IMR-90 (cell line): ENCODE results near the gene ZNF71. TPM values are rescaled to one million over a fixed set of nuclear protein-coding genes. Genes with fewer than 3 reads are reported as not detected.

ENCODE experiments used
- ATAC-seq: fragments of 200-7000 bp; cut with Tn5 transposase; 2 replicates; pipeline ENCODE4 v1.9.1; 2020; ENCODE audit warnings: low read depth, mild to moderate bottlenecking, moderate library complexity
- BruUV-seq: library from RNA; stranded (reverse); fragments of 400-500 nt; replicated peaks from 2 replicates; lab custom pipeline; 2021; lab: Mats Ljungman, UMichigan
- CTCF ChIA-PET: fragments of 300-600 bp; formaldehyde crosslinking; extraction: SDS; loops from one replicate; lab custom pipeline; 2021; ENCODE audit warnings: antibody characterized with exemption; lab: Yijun Ruan, JAX
- POLR2A ChIA-PET: fragments of 300-600 bp; sonication (Branson Sonifier 250); formaldehyde crosslinking; loops from one replicate; lab custom pipeline; 2022; ENCODE audit warnings: antibody characterized with exemption; ENCODE audit not compliant: unreplicated experiment; lab: Charles Lee
- DNase-seq: peaks from one replicate; pipeline ENCODE4 v3.0.0; 2013
- H2AFZ ChIP-seq: replicated peaks from 2 replicates; pipeline ENCODE3; 2013; ENCODE audit warnings: low read length, mild to moderate bottlenecking; ENCODE audit not compliant: poor library complexity
- H2AK5ac ChIP-seq: 2 replicates; pipeline ENCODE4 v1.6.1; 2013; ENCODE audit warnings: low read depth, low read length, inconsistent platforms
- H2AK9ac ChIP-seq: replicated peaks from 2 replicates; pipeline ENCODE3; 2013; ENCODE audit warnings: mild to moderate bottlenecking, low read depth, low read length, moderate library complexity; ENCODE audit not compliant: poor library complexity
- H2BK120ac ChIP-seq: 2 replicates; pipeline ENCODE4 v1.6.1; 2013; ENCODE audit warnings: low read depth, low read length, inconsistent platforms
- H2BK15ac ChIP-seq: 3 replicates; pipeline ENCODE4 v1.6.1; 2013; ENCODE audit warnings: low read depth, low read length, inconsistent platforms
- H2BK20ac ChIP-seq: 2 replicates; pipeline ENCODE4 v1.6.1; 2013; ENCODE audit warnings: low read depth, mild to moderate bottlenecking, inconsistent platforms, low read length, moderate library complexity
- H2BK5ac ChIP-seq: 2 replicates; pipeline ENCODE4 v1.6.1; 2013; ENCODE audit warnings: mild to moderate bottlenecking, low read depth, low read length, inconsistent platforms; ENCODE audit not compliant: poor library complexity, severe bottlenecking
- H3K14ac ChIP-seq: replicated peaks from 2 replicates; pipeline ENCODE4 v1.6.1; 2013; ENCODE audit warnings: low read depth, low read length, inconsistent platforms
- H3K18ac ChIP-seq: 2 replicates; pipeline ENCODE4 v1.6.1; 2013; ENCODE audit warnings: low read depth, low read length, control low read depth
- H3K23ac ChIP-seq: 2 replicates; pipeline ENCODE4 v1.6.1; 2013; ENCODE audit warnings: low read depth, low read length, inconsistent platforms
- H3K27ac ChIP-seq: 2 replicates; pipeline ENCODE4 v1.5.1; 2013; ENCODE audit warnings: mild to moderate bottlenecking, control low read depth, low read length; ENCODE audit not compliant: insufficient read depth
- H3K27me3 ChIP-seq: 2 replicates; pipeline ENCODE4 v1.6.1; 2013; ENCODE audit warnings: low read length; ENCODE audit not compliant: control insufficient read depth, insufficient read depth
- H3K36me3 ChIP-seq: 2 replicates; pipeline ENCODE4 v1.6.1; 2013; ENCODE audit warnings: low read length, mixed read lengths; ENCODE audit not compliant: control insufficient read depth, insufficient read depth
- H3K4ac ChIP-seq: 2 replicates; pipeline ENCODE4 v1.6.1; 2013; ENCODE audit warnings: low read depth, low read length, inconsistent platforms
- H3K4me1 ChIP-seq: 2 replicates; pipeline ENCODE4 v1.6.1; 2013; ENCODE audit warnings: low read length, mixed read lengths; ENCODE audit not compliant: control insufficient read depth, insufficient read depth
- H3K4me2 ChIP-seq: 2 replicates; pipeline ENCODE4 v1.6.1; 2013; ENCODE audit warnings: low read depth, mild to moderate bottlenecking, control low read depth, low read length, moderate library complexity
- H3K4me3 ChIP-seq: 2 replicates; pipeline ENCODE4 v1.5.1; 2013; ENCODE audit warnings: low read depth, mild to moderate bottlenecking, control low read depth, low read length, moderate library complexity; ENCODE audit not compliant: insufficient read depth
- H3K56ac ChIP-seq: 2 replicates; pipeline ENCODE4 v1.6.1; 2013; ENCODE audit warnings: low read length, inconsistent platforms; ENCODE audit not compliant: insufficient read depth; ENCODE audit errors: extremely low read depth
- H3K79me1 ChIP-seq, 2 experiments: 2 replicates each; pipeline ENCODE4 v1.6.1; 2013; ENCODE audit warnings: low read length in 2 of 2, inconsistent platforms in 1 of 2, low read depth in 1 of 2
- H3K9ac ChIP-seq: 2 replicates; pipeline ENCODE4 v1.6.1; 2013; ENCODE audit warnings: low read depth, low read length, control low read depth
- H3K9me1 ChIP-seq: 2 replicates; pipeline ENCODE4 v1.6.1; 2013; ENCODE audit warnings: low read length, inconsistent platforms; ENCODE audit not compliant: insufficient read depth
- H3K9me3 ChIP-seq: 2 replicates; pipeline ENCODE4 v1.6.1; 2013; ENCODE audit warnings: low read length; ENCODE audit not compliant: control insufficient read depth, insufficient read depth
- H4K20me1 ChIP-seq: 2 replicates; pipeline ENCODE4 v1.6.1; 2013; ENCODE audit warnings: low read length, inconsistent platforms; ENCODE audit not compliant: insufficient read depth
- H4K5ac ChIP-seq: 2 replicates; pipeline ENCODE4 v1.6.1; 2013; ENCODE audit warnings: mild to moderate bottlenecking, low read depth, low read length, control low read depth
- H4K8ac ChIP-seq, 2 experiments: 2 replicates each; pipeline ENCODE4 v1.6.1; 2013; ENCODE audit warnings: low read depth in 2 of 2, low read length in 2 of 2, control low read depth in 1 of 2, inconsistent platforms in 1 of 2
- H4K91ac ChIP-seq: 2 replicates; pipeline ENCODE4 v1.6.1; 2013; ENCODE audit warnings: low read depth, low read length, inconsistent platforms; ENCODE audit not compliant: insufficient read depth
- RAD21 ChIP-seq: IDR thresholded peaks from 2 replicates; pipeline ENCODE4 v1.6.1; 2012; ENCODE audit warnings: low read length, improper control_type of control experiment
- WGBS, 2 experiments: methylation state at CpG; one replicate each; pipeline versions ENCODE4 v1.1.5 to v1.1.7; 2013; ENCODE audit warnings: missing lambda C conversion rate in 2 of 2; ENCODE audit not compliant: insufficient read length in 1 of 2; ENCODE audit errors: extremely low coverage in 2 of 2; 5-methylcytosine and 5-hydroxymethylcytosine counted together
- dilution Hi-C: fragments of 300-500 bp; cut with HindIII; formaldehyde crosslinking; loops from one replicate; pipeline ENCODE4 v1.14.3; 2018; ENCODE audit warnings: low sequenced_read_pairs; ENCODE audit not compliant: unreplicated experiment
- in situ Hi-C: fragments of 300-500 bp; cut with MboI; formaldehyde crosslinking; loops from 3 replicates; pipeline ENCODE4 v1.14.3; 2019; ENCODE audit warnings: low sequenced_read_pairs, inconsistent platforms, mixed read lengths
- intact Hi-C: fragments of 100-400 bp; cut with micrococcal nuclease; formaldehyde crosslinking; loops from 2 replicates; pipeline ENCODE4 v1.10.0; 2022
- polyA plus RNA-seq, 3 experiments: library from polyadenylated mRNA; depleted of rRNA; stranded (reverse); fragments of >200 nt; gene quantifications; 2 replicates each; pipeline ENCODE4 v1.2.3, GENCODE V29; 2012; ENCODE audit warnings: low replicate concordance in 1 of 3
- total RNA-seq: library from RNA; depleted of rRNA; stranded (reverse); fragments of >200 nt; gene quantifications from 2 replicates; pipeline ENCODE4 v1.2.3, GENCODE V29; 2012

ZNF71 gene
- total and polyA plus RNA-seq, 2 of the 4 experiments (the other 2 are of a cell fraction), result 7.9 to 9.3 TPM

DNA sequence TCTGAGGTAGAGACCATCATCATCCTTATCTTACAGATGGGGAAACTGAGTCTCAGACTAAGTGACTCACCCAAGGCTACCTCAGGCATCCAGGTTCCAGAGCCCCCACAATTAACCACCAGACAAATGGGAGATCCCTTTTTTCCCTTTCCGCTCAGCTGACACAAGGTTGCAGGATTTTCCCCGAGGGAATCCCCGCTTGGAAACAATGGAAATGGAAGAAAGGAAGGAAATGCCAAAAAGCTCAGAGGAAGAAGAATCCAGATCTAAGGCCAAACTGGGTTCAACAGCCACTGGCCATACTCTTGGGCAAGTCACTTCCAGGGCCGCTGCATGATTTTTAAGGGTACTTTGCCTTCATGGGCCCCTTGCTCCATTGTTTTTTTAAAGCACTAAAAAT lies 1.6 kb downstream of the ZNF71 start:
- no peaks in the 10 kb centered on the region for H3K27me3 ChIP-seq
- H3K4ac ChIP-seq, result no peak overlapping the region
- no peak overlapping the region for H4K5ac ChIP-seq
- in situ Hi-C loops (no loop called here), intact Hi-C loops (loop anchor here (10.0 kb wide), 1 partner anchor 122 kb away; the partner anchor contains the start of gene ZNF667), dilution Hi-C loops (no loop called here)
- H2AFZ ChIP-seq, result no peak overlapping the region
- no peak overlapping the region for H3K4me2 ChIP-seq
- no peak for ATAC-seq
- POLR2A ChIA-PET, result no interaction called here
- no peak overlapping the region for H2AK5ac ChIP-seq
- CTCF ChIA-PET, result no interaction called here
- no peak overlapping the region for H2BK20ac ChIP-seq
- H3K9me1 ChIP-seq, result peaks cover 6% of the 10 kb centered on the region
- H2BK5ac ChIP-seq, result no peak overlapping the region
- H3K9ac ChIP-seq, result no peak overlapping the region
- no peak overlapping the region for H2BK120ac ChIP-seq
- H3K56ac ChIP-seq, result no peak overlapping the region
- H3K18ac ChIP-seq, result no peak overlapping the region
- no peak overlapping the region for H4K8ac ChIP-seq
- no peak overlapping the region for H2AK9ac ChIP-seq
- H4K20me1 ChIP-seq, result 0 out of 2 replicates have a peak, but pooled peaks cover 6% of the 10 kb centered on the region
- BruUV-seq, result no TSS peak
- peaks cover 14 to 30% of the 10 kb centered on the region in 2 experiments for H3K79me1 ChIP-seq
- H3K9me3 ChIP-seq, result peaks cover 20% of the 10 kb centered on the region
- no peak for DNase-seq
- H3K23ac ChIP-seq, result no peak overlapping the region
- H4K91ac ChIP-seq, result no peak overlapping the region
- no peak overlapping the region for H2BK15ac ChIP-seq
- no peak for TF ChIP-seq RAD21
- WGBS, 2 experiments, result no CpG with 5 or more reads among the region's 4 CpGs
- H3K14ac ChIP-seq, result no peak overlapping the region
- peaks cover 2% of the 10 kb centered on the region; the same call in 1 of the 2 replicates for H3K4me1 ChIP-seq
- H3K36me3 ChIP-seq, result peaks cover 25% of the 10 kb centered on the region
- no peak overlapping the region for H3K27ac ChIP-seq
- H3K4me3 ChIP-seq, result no peak overlapping the region
